Epithelial cell of esophagus (primary cell): Measurements from ENCODE around the gene CRADD.

ENCODE experiments used
- DNase-seq: peaks from one replicate; pipeline ENCODE4 v3.0.0; 2010; ENCODE audit warnings: low read depth
- H3K4me3 ChIP-seq: 2 replicates; pipeline ENCODE4 v1.5.1; 2011; ENCODE audit warnings: mild to moderate bottlenecking, low read length, control low read depth
- TF ChIP-seq, protein P1 (sequence below): IDR thresholded peaks from 2 replicates; pipeline ENCODE4 v1.5.1; 2011; ENCODE audit warnings: low read depth, mild to moderate bottlenecking, low read length, control low read depth, inconsistent platforms; ENCODE audit not compliant: insufficient read depth; ENCODE audit errors: missing control alignments

The CRADD gene

DNA sequence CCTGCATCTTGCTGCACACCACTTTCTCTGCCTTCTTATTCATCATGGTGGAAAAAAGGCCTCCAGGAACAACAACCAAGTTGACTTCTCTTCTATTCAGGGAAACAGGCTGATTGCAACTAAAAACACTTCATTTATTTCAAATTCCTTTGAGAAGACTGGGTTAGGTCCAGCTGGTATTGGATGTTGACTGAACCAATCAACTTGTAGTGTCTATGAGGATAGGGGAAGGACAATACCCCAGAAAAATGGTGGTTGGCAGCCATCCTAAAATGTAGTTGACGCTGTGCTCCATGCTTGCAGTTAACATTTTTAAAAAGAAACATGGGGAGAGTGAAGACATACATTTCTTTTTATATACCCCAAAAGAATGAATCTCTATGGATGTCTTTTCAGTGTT is 34.4 kb upstream of the CRADD start:
- no peak for DNase-seq
- TF ChIP-seq, protein P1, sequence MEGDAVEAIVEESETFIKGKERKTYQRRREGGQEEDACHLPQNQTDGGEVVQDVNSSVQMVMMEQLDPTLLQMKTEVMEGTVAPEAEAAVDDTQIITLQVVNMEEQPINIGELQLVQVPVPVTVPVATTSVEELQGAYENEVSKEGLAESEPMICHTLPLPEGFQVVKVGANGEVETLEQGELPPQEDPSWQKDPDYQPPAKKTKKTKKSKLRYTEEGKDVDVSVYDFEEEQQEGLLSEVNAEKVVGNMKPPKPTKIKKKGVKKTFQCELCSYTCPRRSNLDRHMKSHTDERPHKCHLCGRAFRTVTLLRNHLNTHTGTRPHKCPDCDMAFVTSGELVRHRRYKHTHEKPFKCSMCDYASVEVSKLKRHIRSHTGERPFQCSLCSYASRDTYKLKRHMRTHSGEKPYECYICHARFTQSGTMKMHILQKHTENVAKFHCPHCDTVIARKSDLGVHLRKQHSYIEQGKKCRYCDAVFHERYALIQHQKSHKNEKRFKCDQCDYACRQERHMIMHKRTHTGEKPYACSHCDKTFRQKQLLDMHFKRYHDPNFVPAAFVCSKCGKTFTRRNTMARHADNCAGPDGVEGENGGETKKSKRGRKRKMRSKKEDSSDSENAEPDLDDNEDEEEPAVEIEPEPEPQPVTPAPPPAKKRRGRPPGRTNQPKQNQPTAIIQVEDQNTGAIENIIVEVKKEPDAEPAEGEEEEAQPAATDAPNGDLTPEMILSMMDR = no peak
- no peak overlapping the region for H3K4me3 ChIP-seq

DNA sequence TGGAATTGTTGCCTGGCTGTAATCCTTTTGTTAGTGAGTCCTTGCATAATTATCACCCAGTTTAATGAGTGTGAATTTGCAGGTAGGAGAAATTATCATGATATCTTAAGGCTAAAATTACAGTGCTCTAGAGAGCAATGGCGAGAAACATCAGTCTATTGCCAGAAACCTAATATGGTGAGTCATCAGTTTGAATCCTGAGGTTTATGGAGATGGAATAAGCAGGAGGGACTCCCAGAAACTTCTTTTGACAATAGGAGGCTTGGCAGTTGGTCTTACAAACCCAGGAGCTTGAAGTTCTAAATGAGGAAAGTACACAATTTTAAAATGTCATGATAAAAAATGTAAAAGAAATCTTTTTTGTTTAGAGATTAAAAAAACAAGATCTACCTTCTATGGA is 31.5 kb upstream of the CRADD start:
- DNase-seq = peak; percentile 30
- no peak overlapping the region for H3K4me3 ChIP-seq
- TF ChIP-seq, protein P1 = no peak

DNA sequence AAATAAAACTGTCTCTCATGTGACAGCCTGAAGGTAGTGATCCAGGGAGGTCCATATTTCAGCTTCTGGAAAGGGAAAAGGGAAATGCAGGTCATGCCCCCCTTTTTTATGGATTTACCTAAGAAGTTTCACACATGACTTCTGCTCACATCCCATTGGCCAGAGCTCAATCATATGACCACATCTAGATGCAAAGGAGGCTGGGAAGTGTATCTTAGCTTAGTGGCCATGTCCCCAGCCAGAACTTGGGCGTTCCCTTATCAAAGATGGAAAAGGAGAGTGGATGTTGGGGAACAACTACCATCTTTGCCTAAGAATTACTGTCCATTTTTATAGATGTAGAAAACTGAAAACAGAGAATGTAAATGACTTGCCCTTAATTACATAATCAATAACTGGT is 26.5 kb upstream of the CRADD start:
- DNase-seq = no peak
- TF ChIP-seq, protein P1 = no peak
- no peak overlapping the region for H3K4me3 ChIP-seq

DNA sequence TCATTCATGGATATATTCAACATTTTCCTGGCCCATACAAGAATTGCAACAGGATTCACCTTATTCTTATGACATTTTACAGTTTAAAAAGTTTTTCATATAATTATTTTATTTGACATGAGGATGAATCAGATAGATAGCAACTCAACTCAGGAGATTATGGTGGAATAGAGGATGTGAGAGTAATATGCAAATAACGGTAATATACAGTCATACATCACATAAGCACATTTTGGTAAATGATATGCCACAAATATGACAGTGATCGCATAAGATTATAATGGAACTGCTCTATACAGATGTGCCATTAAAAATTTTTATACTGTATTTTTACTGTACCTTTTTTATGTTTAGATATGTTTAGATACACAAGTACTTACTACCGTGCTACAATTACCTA is 24.1 kb upstream of the CRADD start:
- DNase-seq = no peak
- TF ChIP-seq, protein P1 = no peak

DNA sequence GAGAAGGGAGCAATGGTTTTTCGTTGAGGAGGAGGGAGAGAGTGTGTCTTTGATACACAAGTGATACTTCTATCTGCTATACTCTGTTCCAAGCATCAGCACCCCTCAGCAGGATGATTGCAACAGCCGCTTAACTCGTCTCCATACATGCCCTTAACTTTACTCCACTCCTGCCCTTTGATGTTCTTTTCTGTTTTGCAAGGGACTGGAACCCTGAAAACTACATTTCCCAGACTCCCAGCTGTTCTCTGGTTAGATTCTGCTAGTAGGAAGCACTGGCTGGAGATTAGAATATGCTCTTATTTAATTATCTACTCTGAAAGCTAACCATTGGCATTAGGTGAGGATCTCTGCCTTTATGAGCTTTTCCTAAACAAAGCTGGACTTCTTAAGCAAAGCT is 23.5 kb upstream of the CRADD start:
- TF ChIP-seq, protein P1 = no peak

More for the DNA sequence above, 24.1 kb upstream of the CRADD start:
- H3K4me3 ChIP-seq = no peak overlapping the region

DNA sequence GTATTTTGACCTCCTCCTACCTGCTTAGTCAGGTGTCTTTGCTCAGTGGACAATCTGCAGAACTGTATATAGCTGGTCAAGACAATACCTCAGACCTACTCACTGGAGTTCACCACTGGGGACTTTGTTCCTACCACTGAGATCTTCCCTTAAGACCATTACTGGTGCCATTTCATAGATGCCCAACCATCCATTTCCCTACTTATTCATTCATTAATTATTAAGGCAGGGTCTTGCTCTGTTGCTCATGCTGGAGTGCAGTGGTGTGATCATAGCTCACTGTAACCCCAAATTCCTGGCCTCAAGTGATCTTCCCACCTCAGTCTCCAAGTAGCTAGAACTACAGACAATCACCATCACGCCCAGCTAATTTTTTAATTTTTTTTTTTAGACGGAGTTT is 22.8 kb upstream of the CRADD start:
- TF ChIP-seq, protein P1 = no peak
- DNase-seq = no peak
- H3K4me3 ChIP-seq = no peak overlapping the region

More for the DNA sequence above, 23.5 kb upstream of the CRADD start:
- no peak for DNase-seq
- no peak overlapping the region for H3K4me3 ChIP-seq

DNA sequence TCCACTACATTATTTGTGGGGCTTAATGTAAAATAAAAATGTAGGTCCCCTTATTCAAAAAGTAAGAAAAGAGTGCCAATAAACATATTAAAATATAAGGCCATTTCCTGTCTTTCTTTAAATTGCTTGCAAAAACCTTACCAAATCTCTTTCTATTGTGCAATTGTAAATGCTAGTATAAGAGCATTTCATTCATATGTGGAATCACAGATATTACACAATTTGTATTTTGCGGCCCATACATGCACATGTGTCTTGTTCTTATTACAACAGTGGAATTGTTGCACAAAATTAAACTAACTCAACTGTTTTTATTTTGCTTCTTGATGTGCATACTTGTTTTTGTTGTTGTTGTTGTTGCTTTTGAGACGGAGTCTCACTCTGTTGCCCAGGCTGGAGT is 20.1 kb upstream of the CRADD start:
- DNase-seq = peak; percentile 41
- H3K4me3 ChIP-seq = no peak overlapping the region

More for the DNA sequence above, 20.1 kb upstream of the CRADD start:
- TF ChIP-seq, protein P1 = no peak
